Inflammatory macrophage (primary cell): ENCODE data around the gene MMP17.

ENCODE experiments used
- DNase-seq, 2 donors: peaks; one replicate each; pipeline ENCODE4 v3.0.0-alpha.2; 2020 to 2022

Gene MMP17

GRCh38 chr12:131830914-131831571 is 2.9 kb downstream of the MMP17 start:
- peak in 1 of 2 donors; percentile 42 for DNase-seq

- no peak for DNase-seq
Measured at GRCh38 chr12:131831635-131832041, 3.4 kb downstream of the MMP17 start.

- no peak for DNase-seq
Measured at GRCh38 chr12:131832321-131833231, 4.4 kb downstream of the MMP17 start.

GRCh38 chr12:131833288-131833895 is 5.2 kb downstream of the MMP17 start:
- DNase-seq: no peak

GRCh38 chr12:131833896-131834641 is 5.9 kb downstream of the MMP17 start:
- no peak for DNase-seq

- DNase-seq: no peak
Measured at GRCh38 chr12:131834798-131835615, 6.8 kb downstream of the MMP17 start.

GRCh38 chr12:131835616-131836171 is 7.5 kb downstream of the MMP17 start:
- DNase-seq: no peak

- DNase-seq: no peak
Measured at GRCh38 chr12:131836193-131836592, 8.0 kb downstream of the MMP17 start.

- no peak for DNase-seq
Measured at GRCh38 chr12:131836714-131837397, 8.7 kb downstream of the MMP17 start.

- DNase-seq: no peak
Measured at GRCh38 chr12:131840643-131841416, 12.6 kb downstream of the MMP17 start.

- no peak for DNase-seq
Measured at GRCh38 chr12:131841547-131841946, 13.4 kb downstream of the MMP17 start.

- DNase-seq: no peak
Measured at GRCh38 chr12:131842169-131842568, 14.0 kb downstream of the MMP17 start.

GRCh38 chr12:131843527-131843926 is 15.3 kb downstream of the MMP17 start:
- no peak for DNase-seq

GRCh38 chr12:131844140-131844539 is 15.9 kb downstream of the MMP17 start:
- no peak for DNase-seq

- no peak for DNase-seq
Measured at GRCh38 chr12:131844656-131845055, 16.5 kb downstream of the MMP17 start.

- no peak for DNase-seq
Measured at GRCh38 chr12:131845121-131845520, 16.9 kb downstream of the MMP17 start.

- no peak for DNase-seq
Measured at GRCh38 chr12:131847456-131847855, 19.3 kb downstream of the MMP17 start.

GRCh38 chr12:131848753-131849152 is 20.6 kb downstream of the MMP17 start:
- no peak for DNase-seq

- no peak for DNase-seq
Measured at GRCh38 chr12:131849700-131850553, 21.7 kb downstream of the MMP17 start.
